Hindlimb muscle (tissue), 1 donor: ENCODE measurements around the gene MAN1C1. TPM values are rescaled to one million over a fixed set of nuclear protein-coding genes. Genes with fewer than 3 reads are reported as not detected.

Experiments
- DNase-seq: peaks from one replicate; pipeline ENCODE4 v3.0.0-alpha.2; 2013
- polyA plus RNA-seq: library from polyadenylated mRNA; unstranded; fragments of 120-200 nt; gene quantifications from one replicate; pipeline ENCODE4 v1.2.1, GENCODE V29; 2013; ENCODE audit not compliant: insufficient read length

MAN1C1 gene
- polyA plus RNA-seq, 1 donor, result 14.2 TPM

DNA sequence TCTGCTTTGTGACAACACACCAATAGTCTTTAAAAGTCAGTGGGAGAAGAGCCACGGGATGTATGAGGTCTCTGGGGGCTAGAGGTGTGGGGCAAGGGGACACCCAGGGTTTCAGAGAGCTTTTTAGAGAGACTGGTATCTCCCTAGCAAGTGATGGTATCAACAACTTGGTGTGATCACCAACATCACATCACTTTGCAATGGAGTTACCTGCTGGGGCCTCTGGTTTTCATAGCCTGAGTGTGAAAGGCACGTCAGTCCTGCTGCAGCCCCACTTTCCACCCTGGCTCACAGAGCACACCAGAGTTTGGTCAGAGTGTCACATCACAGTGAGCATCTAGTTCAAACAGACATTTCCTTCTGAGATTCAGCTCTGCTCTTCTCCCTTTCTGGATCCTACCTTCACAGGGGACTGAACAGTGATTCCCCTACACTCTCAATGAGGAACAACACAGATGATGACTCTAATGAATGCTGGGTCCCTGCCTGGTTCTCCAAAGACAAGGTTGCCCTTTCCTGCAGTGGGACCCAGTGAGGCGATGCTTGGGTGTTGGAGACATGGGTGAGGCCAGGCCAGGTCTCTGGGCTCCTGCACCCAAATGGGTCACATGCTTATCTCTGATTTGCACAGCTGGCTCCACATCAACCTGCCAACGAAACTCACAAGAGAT, 2.0 kb upstream of the MAN1C1 start:
- DNase-seq, result no peak

DNA sequence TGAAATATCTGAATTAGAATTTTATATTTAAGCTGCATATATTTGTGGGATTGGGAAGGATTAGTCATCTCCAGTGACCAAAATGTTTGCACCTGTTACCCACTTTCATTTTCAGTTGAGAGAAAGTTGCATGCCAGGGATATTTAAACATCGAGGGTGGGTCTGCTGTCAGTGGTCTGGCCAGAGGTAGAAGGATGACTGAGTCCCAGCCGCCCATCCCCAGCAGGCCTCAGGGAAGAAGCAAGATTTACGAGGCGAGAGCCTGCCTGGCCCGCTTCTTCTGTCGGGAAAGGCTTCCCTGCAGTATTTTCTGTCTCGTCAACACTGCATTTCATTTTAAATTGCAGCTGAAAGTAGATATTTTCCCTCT, 1.4 kb upstream of the MAN1C1 start:
- no peak for DNase-seq

DNA sequence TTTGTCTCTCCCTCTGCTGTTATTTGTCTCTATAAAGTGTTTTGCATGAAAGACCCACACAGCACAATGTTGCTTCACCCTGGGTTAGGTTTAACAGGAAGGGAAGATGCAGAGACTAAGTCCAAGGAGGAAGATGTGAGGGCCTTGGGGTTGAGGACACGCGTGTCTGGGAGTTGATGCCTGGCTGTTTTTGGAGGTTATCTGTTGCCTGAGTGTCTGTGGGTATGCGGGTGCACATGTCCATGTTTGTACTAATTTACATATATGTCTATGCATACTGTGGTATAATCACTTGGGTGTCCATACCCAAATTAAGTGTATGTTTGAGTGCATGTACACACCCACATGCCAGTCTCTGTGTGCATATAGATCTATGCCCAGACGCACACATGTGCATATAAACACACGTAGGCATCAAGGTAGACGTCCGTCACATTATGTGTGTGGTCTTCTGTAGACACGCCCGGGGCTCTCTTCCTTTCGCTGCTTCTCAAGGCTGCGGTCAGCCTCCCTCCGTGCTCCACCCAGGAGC, 962 bp upstream of the MAN1C1 start:
- DNase-seq, result no peak

DNA sequence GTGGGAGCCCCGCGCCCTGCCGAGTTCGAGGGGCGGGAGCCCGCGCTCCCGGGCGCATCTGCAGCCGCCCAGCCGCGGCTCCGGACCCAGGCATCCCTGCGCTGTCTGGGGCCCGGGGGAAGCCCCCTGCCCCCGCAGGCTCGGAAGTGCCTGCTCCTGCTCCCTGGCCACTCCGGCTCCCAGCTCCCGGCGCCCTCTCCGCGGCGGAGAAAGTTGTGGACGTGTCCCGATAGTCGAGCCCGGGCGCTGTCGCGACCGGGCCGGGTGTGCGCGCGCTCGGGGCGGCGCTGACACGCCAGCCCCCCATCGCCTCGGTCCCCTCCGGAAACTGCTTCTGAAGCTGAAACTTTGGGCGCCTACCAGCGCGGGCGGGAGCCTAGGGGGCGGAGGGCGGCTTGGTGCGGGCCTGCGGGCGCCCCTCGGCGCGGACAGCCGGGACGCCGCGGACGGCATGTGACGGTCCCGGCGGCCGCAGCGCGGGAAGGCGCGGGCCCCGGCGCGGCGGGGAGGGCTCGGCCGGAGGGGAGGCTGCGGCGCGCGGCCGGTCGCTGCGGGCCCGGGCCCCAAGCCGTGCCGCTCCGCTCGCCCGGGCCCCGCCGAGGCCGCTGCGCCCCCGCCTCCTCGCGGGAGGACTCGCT, 515 bp downstream of the MAN1C1 start:
- DNase-seq, result no peak

DNA sequence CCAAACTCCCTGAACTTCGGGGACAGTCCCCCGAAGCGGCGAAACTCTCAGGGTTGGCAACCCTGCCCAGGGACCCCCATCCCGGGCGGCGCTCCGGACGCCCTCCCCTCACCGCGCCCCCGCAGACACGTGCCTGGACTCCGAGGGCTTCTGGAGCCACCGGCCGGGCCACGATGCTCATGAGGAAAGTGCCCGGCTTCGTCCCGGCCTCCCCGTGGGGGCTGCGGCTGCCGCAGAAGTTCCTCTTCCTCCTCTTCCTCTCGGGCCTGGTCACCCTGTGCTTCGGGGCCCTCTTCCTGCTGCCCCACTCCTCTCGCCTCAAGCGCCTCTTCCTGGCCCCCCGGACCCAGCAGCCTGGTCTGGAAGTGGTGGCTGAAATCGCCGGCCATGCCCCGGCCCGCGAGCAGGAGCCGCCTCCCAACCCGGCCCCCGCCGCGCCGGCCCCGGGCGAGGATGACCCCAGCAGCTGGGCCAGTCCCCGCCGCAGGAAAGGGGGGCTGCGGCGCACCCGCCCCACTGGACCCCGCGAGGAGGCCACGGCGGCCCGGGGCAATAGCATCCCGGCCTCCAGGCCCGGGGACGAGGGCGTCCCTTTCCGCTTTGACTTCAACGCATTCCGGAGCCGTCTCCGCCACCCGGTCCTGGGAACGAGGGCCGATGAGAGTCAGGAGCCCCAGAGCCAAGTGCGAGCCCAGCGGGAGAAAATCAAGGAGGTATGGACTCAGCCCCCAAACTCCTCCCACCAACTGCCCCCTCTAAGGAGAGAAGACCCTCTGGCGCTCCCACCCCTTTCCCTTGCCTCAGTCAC, 1.2 kb downstream of the MAN1C1 start:
- DNase-seq, result no peak

DNA sequence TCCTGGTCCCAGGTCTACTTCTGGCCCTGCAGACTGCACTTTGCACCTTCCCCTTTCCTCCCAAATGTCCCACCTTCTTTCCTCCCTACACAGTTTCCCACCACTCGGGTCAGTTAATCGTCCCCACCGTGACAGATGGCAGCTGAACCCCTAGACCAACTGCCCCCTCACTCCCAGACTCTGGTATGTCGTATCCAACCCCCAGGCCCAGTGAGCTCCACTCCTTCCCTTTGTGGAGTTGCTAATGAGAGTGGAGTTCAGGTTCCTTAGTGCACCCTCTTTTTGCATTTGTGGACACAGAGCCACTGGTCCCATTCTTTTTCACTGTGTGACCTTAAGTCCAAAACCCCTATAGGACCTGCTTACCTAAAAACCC, 1.8 kb downstream of the MAN1C1 start:
- DNase-seq, result no peak

DNA sequence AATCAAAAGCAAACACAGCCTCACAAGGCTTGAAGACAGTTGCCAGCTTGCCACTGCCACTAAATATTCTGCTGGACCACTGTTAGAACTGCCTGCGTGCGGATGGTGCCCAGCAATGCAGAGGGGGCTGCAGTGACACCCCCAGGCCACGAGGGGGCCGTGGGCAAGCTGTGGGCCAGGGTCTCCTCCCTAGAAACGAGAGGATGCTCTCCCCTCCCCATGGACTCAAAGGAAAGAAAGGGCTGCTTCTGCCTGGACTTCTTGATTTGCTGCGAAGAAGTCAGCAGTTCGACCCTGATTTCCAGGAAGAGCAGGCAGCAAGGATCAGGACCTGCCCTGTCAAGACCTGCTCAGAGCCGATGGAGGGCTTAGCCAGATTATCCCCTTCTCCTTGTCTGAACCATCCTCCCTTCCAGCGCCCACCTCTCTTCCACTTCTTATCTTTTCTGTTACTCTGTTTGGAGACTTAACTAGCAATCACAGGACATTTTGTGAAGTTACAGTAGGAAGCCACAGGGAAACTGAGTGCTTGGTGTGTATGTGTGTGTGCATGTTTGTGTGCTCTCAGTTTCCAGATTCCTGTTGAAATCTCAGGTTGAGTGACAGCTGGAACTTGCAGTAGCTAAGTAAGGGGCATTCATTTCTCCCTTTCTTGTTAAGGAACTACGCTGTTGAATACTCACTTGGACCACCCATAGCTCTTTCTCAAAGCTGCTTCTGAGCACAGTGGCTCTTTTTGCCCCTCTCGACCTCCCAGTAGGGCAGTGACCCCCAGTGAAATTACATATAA, 2.7 kb downstream of the MAN1C1 start:
- peak; percentile 34 for DNase-seq

DNA sequence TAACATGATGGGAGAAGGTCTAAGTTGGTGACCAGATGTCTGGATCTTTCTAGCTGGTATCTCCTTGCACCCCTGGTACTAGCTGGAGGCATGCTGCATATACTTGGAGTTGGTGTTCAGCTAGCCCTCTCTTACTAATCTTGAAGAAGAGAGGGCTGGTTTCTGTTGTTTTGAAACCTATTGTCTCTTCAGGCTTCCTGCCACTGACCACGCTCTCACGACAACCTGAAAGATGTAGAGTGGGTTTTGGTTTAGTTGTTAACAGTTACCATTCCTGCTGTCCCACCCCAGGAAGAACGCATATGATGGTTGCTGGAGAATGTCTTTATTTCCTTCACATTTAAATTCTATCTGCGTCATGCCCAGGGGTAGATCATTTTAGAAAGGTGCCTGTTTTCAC, 3.6 kb downstream of the MAN1C1 start:
- no peak for DNase-seq

DNA sequence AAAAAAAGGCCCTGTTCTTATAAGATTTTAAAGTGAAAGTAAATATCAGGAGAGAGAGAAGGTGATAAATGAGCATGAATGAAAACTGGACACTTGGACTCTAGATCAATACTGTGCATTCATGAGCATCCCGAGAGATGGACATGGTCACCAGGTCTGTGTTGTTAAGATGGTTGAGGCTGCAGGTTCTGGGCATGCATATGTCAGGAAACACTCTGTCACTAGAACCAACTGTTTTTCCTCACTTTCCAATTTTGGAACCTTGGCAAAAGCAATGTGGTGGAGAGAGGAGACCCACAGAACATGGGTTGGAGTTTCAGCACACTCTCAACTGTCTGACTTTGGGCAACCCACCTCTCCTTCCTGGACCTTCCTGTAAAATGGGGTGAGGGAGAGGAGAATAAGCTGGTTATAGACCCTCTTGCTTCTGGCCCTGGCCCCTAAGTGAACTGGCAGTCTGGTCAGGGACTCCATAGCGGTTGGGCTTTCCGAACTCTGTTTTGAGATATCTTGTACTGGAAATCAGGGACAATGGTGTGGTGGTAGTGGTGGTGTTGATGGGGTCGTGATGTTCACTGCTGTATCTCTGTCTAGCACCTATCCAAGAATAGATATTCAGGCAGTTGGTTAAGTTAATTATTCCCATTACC, 4.2 kb downstream of the MAN1C1 start:
- DNase-seq, result no peak

DNA sequence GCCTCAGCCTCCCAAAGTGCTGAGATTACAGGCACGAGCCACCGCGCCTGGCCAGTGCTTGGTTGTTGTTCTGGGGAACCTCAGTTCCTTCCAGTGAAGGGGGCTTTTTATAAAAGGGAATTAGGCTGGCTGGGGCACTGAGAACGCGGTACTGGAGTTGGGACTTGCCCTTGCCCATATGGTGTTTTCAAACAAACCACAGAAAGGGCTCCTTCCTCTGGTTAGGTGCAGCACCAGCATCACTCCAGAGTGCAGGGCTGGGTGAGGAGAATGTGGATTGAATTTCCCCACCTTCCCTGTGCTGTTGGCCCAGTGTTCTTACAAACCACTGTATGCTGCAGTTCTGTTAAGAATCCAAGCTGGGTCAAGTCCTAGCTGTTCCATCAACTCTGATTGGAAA, 5.3 kb downstream of the MAN1C1 start:
- DNase-seq, result no peak

DNA sequence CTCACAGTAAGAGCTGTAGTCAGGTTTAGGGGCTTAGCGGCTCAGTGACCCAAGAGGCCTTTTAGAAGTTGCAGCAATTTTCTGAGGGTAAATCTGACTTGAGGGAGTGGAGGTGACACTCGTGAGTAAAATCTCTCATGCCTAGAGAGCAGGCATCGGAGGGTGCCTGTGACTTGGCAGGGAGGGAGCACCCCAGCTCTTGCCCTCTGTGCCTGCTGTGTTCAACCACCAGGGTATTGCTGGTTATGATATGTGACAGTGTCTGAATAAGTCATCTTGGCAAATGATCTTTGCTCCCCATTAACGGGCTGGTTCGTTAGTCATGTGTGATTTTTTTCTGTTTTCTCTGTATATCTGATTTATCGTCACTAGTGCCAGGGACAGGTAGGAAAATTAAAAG, 5.9 kb downstream of the MAN1C1 start:
- DNase-seq, result no peak

DNA sequence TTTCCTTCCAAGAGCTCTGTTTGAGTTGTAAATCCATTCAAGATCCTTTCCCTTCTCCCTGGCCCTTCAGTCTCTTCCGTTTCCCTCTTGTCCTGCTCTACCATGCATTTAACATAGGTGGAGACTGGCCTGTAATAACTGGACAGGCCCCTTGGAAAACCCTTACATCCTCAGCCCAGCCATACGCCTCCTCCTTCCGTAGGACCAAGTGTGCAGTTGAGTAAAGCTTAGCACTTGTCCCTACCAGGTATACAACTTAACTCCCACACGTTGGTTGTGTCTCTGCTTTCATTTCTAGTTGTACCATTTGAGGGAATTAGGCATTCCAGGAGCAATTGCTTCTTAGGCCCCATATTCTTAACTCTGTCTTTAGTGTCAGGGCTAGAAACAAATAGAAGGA, 6.4 kb downstream of the MAN1C1 start:
- DNase-seq, result no peak

DNA sequence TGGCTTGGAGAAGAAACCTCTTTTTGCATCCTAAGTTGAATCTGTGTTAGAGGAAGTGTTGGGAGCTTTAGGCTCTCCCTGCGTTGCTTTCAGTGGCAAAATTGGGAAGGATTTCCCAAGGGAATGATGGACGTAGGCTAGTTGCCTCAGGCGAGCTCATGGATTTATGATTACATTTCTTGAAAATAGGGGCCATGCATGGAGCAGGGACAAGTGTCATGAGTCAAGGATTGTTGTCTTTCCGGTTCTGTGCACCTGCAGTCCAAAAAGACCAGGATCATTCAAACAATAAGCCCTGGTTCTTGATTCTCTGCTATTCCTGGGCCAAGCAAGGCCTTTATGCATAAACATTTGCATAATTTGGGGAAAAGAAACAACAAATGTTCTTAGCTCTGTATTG, 7.1 kb downstream of the MAN1C1 start:
- no peak for DNase-seq

DNA sequence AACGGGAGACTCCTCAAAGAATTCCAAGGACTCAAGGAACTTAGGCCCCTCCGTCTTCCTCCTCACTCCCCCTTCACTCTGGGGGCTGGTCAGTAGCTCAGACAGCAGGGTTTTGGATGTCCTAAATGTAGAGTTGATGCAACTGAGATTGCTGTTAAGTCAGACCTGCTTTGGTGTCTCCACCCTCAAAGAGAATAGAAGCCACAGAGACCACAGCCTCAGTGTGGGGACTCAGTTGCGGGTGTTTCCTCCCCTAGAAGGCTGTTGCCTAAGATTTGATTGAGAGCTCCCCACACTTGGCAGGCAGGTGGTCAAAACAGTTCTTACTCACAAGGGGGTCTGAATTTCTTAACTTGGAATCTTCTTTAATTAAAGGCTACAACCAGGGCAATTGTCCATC, 7.6 kb downstream of the MAN1C1 start:
- DNase-seq, result no peak

DNA sequence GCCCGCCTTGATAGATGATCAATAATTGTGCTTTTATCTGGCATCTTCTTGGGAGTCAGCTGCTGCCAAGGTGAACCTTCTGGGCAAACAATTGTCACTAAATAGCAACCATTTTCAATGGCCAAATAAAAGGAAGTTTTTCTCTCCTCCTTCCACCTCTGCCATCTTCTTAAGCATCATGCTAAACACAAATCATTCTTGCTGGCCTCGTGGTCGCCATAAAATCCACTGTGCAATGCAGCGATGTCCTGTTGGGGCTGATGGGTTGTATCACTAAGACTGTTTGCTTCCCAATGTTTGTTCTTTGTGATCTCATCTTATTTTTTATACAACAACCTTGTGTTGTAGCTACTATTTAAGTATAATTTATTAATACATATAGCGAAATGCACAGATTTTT, 8.0 kb downstream of the MAN1C1 start:
- DNase-seq, result no peak

DNA sequence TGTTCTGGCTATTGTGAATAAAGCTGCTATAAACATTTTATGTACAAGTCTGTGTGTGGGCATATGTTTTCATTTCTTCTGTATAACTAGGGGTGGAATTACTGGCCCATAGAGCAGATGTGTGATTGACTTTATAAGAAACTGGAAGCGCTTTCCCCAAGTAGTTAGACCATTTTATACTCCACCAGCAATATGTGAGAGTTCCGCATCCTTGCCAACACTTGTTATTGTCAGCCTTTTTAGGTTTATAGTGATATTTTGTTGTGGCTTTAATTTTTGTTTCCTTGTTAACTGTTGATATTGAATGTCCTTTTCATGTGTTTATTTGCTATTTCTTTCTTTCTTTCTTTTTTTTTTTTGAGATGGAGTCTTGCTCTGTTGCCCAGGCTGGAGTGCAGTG, 9.4 kb downstream of the MAN1C1 start:
- DNase-seq, result no peak

DNA sequence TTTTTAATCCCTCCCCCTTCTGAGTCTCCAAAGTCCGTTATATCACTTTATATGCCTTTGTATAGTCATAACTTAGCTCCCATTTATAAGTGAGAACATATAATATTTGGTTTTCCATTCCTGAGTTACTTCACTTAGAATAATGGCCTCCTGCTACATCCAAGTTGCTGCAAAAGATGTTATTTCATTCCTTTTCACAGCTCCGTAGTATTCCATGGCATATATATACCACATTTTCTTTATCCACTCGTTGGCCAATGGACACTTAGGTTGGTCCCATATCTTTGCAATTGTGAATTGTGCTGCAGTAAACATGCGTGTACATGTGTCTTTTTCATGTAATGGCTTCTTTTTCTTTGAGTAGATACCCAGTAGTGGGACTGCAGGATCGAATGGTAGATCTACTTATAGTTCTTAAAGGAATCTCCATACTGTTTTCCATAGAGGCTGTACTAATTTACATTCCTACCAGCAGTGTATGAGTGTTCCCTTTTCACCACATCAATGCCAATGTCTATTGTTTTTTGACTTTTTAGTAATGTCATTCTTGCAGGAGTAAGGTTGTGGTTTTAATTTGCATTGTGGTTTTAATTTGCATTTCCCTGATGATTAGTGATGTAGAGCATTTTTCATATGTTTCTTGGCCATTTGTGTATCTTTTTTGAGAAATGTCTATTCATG, 12.3 kb downstream of the MAN1C1 start:
- no peak for DNase-seq

DNA sequence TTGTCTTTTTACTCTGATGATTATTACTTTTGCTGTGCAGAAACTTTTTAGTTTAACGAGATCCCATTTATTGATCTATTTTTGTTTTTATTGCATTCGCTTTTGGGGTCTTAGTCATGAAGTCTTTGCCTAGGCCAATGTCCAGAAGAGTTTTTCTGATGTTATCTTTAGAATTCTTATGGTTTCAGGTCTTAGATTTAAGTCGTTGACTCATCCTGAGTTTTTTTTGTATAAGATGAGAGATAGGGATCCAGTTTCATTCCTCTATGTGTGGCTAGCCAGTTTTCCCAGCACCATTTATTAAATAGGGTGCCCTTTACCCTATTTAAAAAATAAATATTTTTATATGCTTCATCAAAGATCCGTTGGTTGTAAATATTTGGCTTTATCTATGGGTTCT, 13.2 kb downstream of the MAN1C1 start:
- DNase-seq, result no peak

DNA sequence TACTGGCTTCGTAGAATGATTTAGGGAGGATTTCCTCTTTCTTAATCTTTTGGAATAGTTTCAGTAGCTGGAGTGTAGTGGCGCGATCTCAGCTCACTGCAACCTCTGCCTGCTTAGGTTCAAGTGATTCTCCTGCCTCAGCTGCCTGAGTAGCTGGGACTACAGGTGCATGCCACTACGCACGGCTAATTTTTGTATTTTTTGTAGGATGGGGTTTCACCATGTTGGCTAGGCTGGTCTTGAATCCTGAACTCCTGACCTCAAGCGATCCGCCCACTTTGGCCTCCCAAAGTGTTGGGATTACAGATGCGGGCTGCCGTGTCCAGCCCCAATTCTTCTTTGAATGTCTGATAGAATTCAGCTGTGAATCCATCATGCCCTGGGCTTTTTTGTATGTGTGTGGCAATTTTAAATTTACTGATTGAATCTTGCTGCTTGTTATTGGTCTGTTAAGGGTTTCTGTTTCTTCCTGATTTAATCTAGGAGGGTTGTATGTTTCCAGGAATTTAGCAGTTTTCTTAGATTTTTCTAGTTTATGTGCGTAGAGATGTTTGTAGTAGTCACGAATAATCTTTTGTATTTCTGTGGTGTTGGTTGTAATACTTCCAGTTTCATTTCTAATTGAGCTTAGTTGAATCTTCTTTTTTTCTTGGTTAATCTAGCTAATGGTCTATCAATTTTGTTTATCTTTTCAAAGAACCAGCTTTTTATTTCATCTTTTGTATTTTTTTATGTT, 15.3 kb downstream of the MAN1C1 start:
- DNase-seq, result no peak

DNA sequence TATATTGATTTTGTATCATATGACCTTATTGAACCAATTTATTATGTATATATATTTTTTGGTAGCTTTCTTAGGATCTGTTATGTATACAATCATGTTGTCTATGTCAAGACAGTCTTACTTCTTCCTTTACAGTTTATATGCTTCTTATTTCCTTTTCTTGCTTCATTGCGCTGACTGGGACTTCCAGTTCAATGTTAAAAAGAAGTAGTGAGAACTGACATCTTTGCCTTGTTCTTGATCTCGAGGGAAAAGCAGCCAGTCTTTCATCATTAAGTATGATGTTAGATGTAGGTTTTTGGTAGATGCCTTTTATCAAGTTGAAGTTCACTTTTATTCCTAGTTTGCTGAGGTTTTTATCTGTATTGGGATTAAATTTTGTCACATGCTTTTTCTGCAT, 17.5 kb downstream of the MAN1C1 start:
- DNase-seq, result no peak

DNA sequence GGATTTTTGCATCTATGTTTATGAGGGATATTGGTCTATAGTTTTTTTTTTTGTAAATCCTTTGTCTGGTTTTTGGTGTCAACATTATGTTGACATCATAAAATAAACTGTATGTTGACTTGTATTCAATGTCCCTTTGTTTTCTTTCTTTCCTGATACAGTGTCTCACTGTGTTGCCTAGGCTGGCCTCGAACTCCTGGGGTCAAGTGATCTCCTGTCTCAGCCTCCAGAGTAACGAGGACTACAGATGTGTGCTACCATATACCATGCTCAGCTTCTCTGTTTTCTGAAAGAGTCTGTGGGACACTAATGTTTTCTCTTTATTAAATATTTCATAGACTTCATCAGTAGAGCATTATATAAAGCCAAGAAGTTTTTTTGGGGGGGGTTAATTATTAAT, 18.3 kb downstream of the MAN1C1 start:
- no peak for DNase-seq
